Calu3 (cell line): ENCODE measurements around the gene NLGN1. TPM values are rescaled to one million over a fixed set of nuclear protein-coding genes. Genes with fewer than 3 reads are reported as not detected.

Experiments used
- BruUV-seq: library from RNA; stranded (reverse); fragments of 400-500 nt; replicated peaks from 2 replicates; lab custom pipeline; 2021; lab: Mats Ljungman, UMichigan
- CTCF ChIA-PET: fragments of 300-600 bp; sonication (Branson Sonifier 250); formaldehyde crosslinking; loops from one replicate; lab custom pipeline; 2022; ENCODE audit warnings: antibody characterized with exemption; lab: Charles Lee
- DNase-seq: peaks from one replicate; pipeline ENCODE4 v3.0.0; 2022
- H3K27ac Mint-ChIP-seq: one replicate; pipeline ENCODE4 v1.8.0; 2022; ENCODE audit warnings: mixed read lengths; ENCODE audit not compliant: unreplicated experiment
- H3K27me3 Mint-ChIP-seq: one replicate; pipeline ENCODE4 v1.8.0; 2022; ENCODE audit warnings: mixed read lengths; ENCODE audit not compliant: unreplicated experiment
- H3K36me3 Mint-ChIP-seq: one replicate; pipeline ENCODE4 v1.8.0; 2022; ENCODE audit warnings: mild to moderate bottlenecking, moderate library complexity, mixed read lengths; ENCODE audit not compliant: insufficient read depth, unreplicated experiment
- H3K4me1 Mint-ChIP-seq: one replicate; pipeline ENCODE4 v1.8.0; 2022; ENCODE audit warnings: mild to moderate bottlenecking, low read depth, mixed read lengths; ENCODE audit not compliant: unreplicated experiment
- H3K4me3 Mint-ChIP-seq: one replicate; pipeline ENCODE4 v1.8.0; 2022; ENCODE audit warnings: mild to moderate bottlenecking, low read depth, moderate library complexity, mixed read lengths; ENCODE audit not compliant: unreplicated experiment
- H3K9me3 Mint-ChIP-seq: one replicate; pipeline ENCODE4 v1.8.0; 2022; ENCODE audit warnings: low read depth, mixed read lengths; ENCODE audit not compliant: unreplicated experiment
- intact Hi-C: fragments of 100-400 bp; cut with micrococcal nuclease; formaldehyde crosslinking; loops from one replicate; pipeline ENCODE4 v1.10.0; 2022; ENCODE audit not compliant: unreplicated experiment
- total RNA-seq: library from RNA; stranded (reverse); gene quantifications from 2 replicates; pipeline ENCODE4 v1.2.3, GENCODE V29; 2022
- TF ChIP-seq, protein P1 (sequence below): fragments of 200-600 bp; IDR thresholded peaks from one replicate; pipeline ENCODE4 v1.8.0; 2022; ENCODE audit warnings: antibody characterized with exemption; ENCODE audit not compliant: unreplicated experiment

Gene NLGN1
- total RNA-seq, 1 experiment from 2014 or later = 2.6 TPM

DNA sequence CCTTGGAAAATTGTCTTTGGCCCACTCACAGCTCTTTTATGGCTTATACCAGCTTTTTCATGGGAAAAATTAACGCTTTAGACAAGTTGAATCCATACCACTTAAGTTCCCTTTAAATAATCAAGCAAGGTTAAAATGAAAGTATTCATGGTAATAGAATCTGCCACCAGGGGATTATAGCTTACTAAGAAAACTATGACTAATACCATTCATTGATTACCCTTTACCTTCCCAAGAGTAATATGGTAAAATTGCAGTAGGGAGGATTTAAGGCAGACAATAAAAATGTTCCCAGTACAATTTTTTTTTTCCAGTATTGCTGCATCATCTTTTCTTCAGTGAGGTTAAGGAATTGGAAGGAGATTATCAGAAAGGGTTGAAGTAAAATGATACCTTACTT lies 820.5 kb downstream of the NLGN1 start:
- Mint-ChIP-seq H3K4me1 (no peaks in the 10 kb centered on the region), H3K27me3 (no peaks in the 10 kb centered on the region), H3K9me3 (no peaks in the 10 kb centered on the region), H3K27ac (no peak overlapping the region), H3K36me3 (no peaks in the 10 kb centered on the region), H3K4me3 (no peak overlapping the region)
- no peak for DNase-seq
- TF ChIP-seq, protein P1, sequence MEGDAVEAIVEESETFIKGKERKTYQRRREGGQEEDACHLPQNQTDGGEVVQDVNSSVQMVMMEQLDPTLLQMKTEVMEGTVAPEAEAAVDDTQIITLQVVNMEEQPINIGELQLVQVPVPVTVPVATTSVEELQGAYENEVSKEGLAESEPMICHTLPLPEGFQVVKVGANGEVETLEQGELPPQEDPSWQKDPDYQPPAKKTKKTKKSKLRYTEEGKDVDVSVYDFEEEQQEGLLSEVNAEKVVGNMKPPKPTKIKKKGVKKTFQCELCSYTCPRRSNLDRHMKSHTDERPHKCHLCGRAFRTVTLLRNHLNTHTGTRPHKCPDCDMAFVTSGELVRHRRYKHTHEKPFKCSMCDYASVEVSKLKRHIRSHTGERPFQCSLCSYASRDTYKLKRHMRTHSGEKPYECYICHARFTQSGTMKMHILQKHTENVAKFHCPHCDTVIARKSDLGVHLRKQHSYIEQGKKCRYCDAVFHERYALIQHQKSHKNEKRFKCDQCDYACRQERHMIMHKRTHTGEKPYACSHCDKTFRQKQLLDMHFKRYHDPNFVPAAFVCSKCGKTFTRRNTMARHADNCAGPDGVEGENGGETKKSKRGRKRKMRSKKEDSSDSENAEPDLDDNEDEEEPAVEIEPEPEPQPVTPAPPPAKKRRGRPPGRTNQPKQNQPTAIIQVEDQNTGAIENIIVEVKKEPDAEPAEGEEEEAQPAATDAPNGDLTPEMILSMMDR = no peak
- CTCF ChIA-PET = interaction anchor here (0.7 kb wide), 2 partner anchors 90 to 588 kb away, joined by 3 read pairs; no protein-coding TSS in a partner anchor
- BruUV-seq = no TSS peak
- intact Hi-C loops = no loop called here

DNA sequence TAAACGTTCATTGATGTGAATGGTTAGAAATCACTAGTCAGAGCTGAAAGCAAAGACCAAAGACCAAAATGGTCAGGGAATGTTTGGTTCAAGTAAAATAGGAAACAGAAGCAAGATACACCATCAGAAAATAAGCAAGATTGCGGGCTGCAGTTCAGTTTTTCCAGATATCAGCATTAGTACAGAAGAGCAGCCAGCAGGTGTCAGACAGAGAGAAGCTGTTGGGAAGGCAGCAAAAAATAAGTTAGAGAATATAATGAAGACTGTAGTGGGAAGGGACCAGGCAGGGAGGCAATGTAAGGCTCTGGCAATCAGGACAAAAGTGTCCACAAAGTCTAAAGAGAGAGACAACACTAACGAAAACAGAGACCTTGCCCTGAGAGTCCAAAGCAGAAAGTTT lies 822.2 kb downstream of the NLGN1 start:
- intact Hi-C loops = no loop called here
- CTCF ChIA-PET = no interaction called here
- no peaks in the 10 kb centered on the region for H3K9me3 Mint-ChIP-seq
- H3K4me1 Mint-ChIP-seq = no peaks in the 10 kb centered on the region
- no peaks in the 10 kb centered on the region for H3K27me3 Mint-ChIP-seq
- TF ChIP-seq, protein P1 = no peak
- no TSS peak for BruUV-seq
- no peak for DNase-seq
- no peaks in the 10 kb centered on the region for H3K36me3 Mint-ChIP-seq
- H3K27ac Mint-ChIP-seq = no peak overlapping the region
- no peak overlapping the region for H3K4me3 Mint-ChIP-seq

DNA sequence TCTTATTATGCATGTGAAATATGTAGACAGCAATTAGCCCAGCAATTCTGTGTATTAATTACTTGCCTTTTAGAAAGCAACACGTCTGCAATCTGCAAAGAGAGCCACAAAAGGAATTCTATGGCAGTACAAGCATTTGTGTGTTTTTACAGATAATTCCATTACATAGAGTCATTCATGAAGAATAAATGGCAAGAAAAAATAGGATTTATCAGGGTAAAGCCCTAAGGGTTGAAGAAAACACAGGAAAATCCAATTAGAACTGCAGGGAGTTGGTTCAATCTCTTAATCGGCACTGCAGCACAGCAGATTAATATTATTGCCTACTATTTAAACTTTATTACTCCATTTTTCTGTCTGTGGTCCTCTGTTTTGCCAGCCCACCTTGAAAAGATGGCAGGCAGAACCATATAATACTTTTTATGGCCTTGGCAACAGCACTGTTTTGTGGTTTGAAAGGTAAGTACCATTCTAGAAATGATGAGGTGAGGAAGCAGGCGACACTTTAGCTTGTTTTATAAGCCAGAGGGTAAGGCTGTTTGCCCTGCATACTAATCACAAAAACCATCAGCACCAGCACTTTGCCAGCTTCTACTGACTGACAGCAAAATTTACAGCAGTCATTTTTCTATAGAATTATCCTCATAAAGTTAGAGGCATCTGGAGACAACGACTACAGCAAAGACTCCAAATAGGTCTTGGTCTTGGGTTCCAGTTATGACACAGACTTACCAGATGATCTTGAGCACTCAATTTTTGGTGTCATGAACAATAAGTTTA lies 823.4 kb downstream of the NLGN1 start:
- intact Hi-C loops = no loop called here
- no TSS peak for BruUV-seq
- no peaks in the 10 kb centered on the region for H3K4me1 Mint-ChIP-seq
- CTCF ChIA-PET = no interaction called here
- no peaks in the 10 kb centered on the region for H3K27me3 Mint-ChIP-seq
- no peak overlapping the region for H3K27ac Mint-ChIP-seq
- no peak overlapping the region for H3K4me3 Mint-ChIP-seq
- DNase-seq = no peak
- no peaks in the 10 kb centered on the region for H3K9me3 Mint-ChIP-seq
- H3K36me3 Mint-ChIP-seq = no peaks in the 10 kb centered on the region
- TF ChIP-seq, protein P1 = no peak

DNA sequence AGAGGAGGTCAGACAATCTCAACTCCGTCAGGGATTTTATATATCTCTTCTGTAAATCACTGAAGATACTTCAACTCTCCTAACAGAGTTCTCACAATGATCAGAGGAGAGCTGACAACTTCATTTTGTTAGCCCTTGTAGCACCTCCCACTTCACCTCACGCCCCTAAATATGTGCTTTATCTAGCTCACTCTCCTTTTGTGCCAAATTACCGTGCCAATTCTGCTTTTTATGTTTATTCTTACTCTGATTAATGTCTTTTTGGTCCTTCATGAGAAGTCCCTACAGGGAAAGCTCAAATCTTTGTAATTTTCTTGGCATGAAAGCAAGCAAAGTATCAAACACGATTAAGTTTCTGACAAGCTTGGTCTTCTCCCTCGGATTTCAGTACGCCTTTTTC lies 825.5 kb downstream of the NLGN1 start:
- Mint-ChIP-seq H3K36me3 (no peaks in the 10 kb centered on the region), H3K9me3 (no peaks in the 10 kb centered on the region), H3K4me1 (no peaks in the 10 kb centered on the region), H3K4me3 (no peak overlapping the region), H3K27ac (no peak overlapping the region), H3K27me3 (no peaks in the 10 kb centered on the region)
- DNase-seq = no peak
- TF ChIP-seq, protein P1 = no peak
- CTCF ChIA-PET = no interaction called here
- intact Hi-C loops = no loop called here
- BruUV-seq = no TSS peak
